Astrocyte (in vitro differentiated cells and primary cell): ENCODE results near the gene RNFT2. TPM values are rescaled to one million over a fixed set of nuclear protein-coding genes. Genes with fewer than 3 reads are reported as not detected.

Source experiments
- DNase-seq: peaks from one replicate; pipeline ENCODE4 v3.0.0-alpha.2; 2010; ENCODE audit warnings: low read depth
- FAIRE-seq: peaks from 2 replicates; lab custom pipeline; 2011; peaks lifted over from hg19 to GRCh38; lab: Jason Lieb, UNC
- H2AFZ ChIP-seq: 2 replicates; pipeline ENCODE4 v1.6.0; 2012; ENCODE audit warnings: low read depth, low read length, inconsistent platforms
- H3K27ac ChIP-seq: 2 replicates; pipeline ENCODE4 v1.5.1; 2011; ENCODE audit warnings: low read depth, low read length, inconsistent platforms
- H3K27me3 ChIP-seq: 2 replicates; pipeline ENCODE4 v1.6.0; 2011; ENCODE audit warnings: low read length, inconsistent platforms; ENCODE audit not compliant: insufficient read depth
- H3K36me3 ChIP-seq: 2 replicates; pipeline ENCODE4 v1.5.1; 2011; ENCODE audit warnings: low read length, inconsistent platforms; ENCODE audit not compliant: insufficient read depth
- H3K4me1 ChIP-seq: 2 replicates; pipeline ENCODE4 v1.5.1; 2011; ENCODE audit warnings: low read length, inconsistent platforms; ENCODE audit not compliant: insufficient read depth
- H3K4me2 ChIP-seq: 2 replicates; pipeline ENCODE4 v1.6.0; 2012; ENCODE audit warnings: low read length, inconsistent platforms
- H3K4me3 ChIP-seq: 2 replicates; pipeline ENCODE4 v1.5.1; 2011; ENCODE audit warnings: low read depth, mild to moderate bottlenecking, low read length, inconsistent platforms; ENCODE audit not compliant: insufficient read depth
- H3K79me2 ChIP-seq: 2 replicates; pipeline ENCODE4 v1.6.0; 2012; ENCODE audit warnings: mild to moderate bottlenecking, low read length, inconsistent platforms; ENCODE audit not compliant: insufficient read depth
- H3K9ac ChIP-seq: 2 replicates; pipeline ENCODE4 v1.6.0; 2012; ENCODE audit warnings: mild to moderate bottlenecking, low read length, inconsistent platforms
- H3K9me3 ChIP-seq: 2 replicates; pipeline ENCODE4 v1.5.1; 2012; ENCODE audit warnings: low read depth, mild to moderate bottlenecking, low read length, inconsistent platforms; ENCODE audit not compliant: insufficient read depth
- H4K20me1 ChIP-seq: 2 replicates; pipeline ENCODE4 v1.6.0; 2012; ENCODE audit warnings: low read length, inconsistent platforms; ENCODE audit not compliant: insufficient read depth
- H3K27ac Mint-ChIP-seq: one replicate; pipeline ENCODE4 v1.8.0; 2021; ENCODE audit warnings: mild to moderate bottlenecking, mixed read lengths; ENCODE audit not compliant: unreplicated experiment
- H3K27me3 Mint-ChIP-seq: one replicate; pipeline ENCODE4 v1.8.0; 2021; ENCODE audit warnings: low read depth, mixed read lengths; ENCODE audit not compliant: unreplicated experiment
- H3K36me3 Mint-ChIP-seq: one replicate; pipeline ENCODE4 v1.8.0; 2021; ENCODE audit warnings: low read depth, mixed read lengths; ENCODE audit not compliant: unreplicated experiment
- H3K4me1 Mint-ChIP-seq: one replicate; pipeline ENCODE4 v1.8.0; 2021; ENCODE audit warnings: low read depth, mixed read lengths; ENCODE audit not compliant: unreplicated experiment
- H3K4me3 Mint-ChIP-seq: one replicate; pipeline ENCODE4 v1.8.0; 2021; ENCODE audit warnings: mild to moderate bottlenecking, moderate library complexity, mixed read lengths; ENCODE audit not compliant: unreplicated experiment
- H3K9me3 Mint-ChIP-seq: one replicate; pipeline ENCODE4 v1.8.0; 2021; ENCODE audit warnings: mild to moderate bottlenecking, mixed read lengths; ENCODE audit not compliant: unreplicated experiment
- EZH2 ChIP-seq: IDR thresholded peaks from 2 replicates; pipeline ENCODE4 v1.6.1; 2012; ENCODE audit warnings: mild to moderate bottlenecking, low read length, inconsistent platforms; ENCODE audit not compliant: insufficient read depth
- total RNA-seq: library from RNA; stranded (reverse); gene quantifications from 2 replicates; pipeline ENCODE4 v1.2.1, GENCODE V29; 2021
- TF ChIP-seq, protein P1 (sequence below): IDR thresholded peaks from 2 replicates; pipeline ENCODE4 v1.5.1; 2011; ENCODE audit warnings: low read depth, mild to moderate bottlenecking, inconsistent platforms, low read length, moderate library complexity; ENCODE audit not compliant: insufficient read depth

The RNFT2 gene
- total RNA-seq, 1 donor from 2014 or later: 8.9 TPM

DNA sequence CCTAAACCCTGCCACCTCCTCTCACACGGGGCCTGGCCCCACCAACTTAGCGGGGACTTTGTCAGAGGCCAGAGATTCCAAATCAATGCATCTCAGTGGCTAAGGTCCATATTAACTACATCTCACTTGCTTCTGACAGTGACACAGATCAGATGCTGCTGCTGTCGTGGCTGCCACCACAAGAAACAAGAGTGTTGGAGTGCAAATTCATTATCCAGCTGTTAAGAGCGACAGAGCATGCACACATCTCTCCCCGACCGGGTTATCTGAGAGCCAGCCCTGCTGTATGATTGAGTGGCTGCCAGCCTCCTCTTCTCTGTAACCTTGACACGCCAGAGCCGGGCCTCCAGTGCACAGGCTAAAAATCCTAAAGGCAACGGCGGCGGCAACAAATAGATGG is 40.4 kb upstream of the RNFT2 start:
- TF ChIP-seq, protein P1, sequence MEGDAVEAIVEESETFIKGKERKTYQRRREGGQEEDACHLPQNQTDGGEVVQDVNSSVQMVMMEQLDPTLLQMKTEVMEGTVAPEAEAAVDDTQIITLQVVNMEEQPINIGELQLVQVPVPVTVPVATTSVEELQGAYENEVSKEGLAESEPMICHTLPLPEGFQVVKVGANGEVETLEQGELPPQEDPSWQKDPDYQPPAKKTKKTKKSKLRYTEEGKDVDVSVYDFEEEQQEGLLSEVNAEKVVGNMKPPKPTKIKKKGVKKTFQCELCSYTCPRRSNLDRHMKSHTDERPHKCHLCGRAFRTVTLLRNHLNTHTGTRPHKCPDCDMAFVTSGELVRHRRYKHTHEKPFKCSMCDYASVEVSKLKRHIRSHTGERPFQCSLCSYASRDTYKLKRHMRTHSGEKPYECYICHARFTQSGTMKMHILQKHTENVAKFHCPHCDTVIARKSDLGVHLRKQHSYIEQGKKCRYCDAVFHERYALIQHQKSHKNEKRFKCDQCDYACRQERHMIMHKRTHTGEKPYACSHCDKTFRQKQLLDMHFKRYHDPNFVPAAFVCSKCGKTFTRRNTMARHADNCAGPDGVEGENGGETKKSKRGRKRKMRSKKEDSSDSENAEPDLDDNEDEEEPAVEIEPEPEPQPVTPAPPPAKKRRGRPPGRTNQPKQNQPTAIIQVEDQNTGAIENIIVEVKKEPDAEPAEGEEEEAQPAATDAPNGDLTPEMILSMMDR: no peak
- TF ChIP-seq EZH2: no peak
- H3K27ac Mint-ChIP-seq: no peak overlapping the region
- H3K79me2 ChIP-seq: no peaks in the 10 kb centered on the region
- H3K4me3 Mint-ChIP-seq: no peak overlapping the region
- no peak overlapping the region for H3K9ac ChIP-seq
- H3K36me3 ChIP-seq: no peaks in the 10 kb centered on the region
- no peaks in the 10 kb centered on the region for H4K20me1 ChIP-seq
- FAIRE-seq: no peak
- H3K27me3 Mint-ChIP-seq: peaks cover 39% of the 10 kb centered on the region
- no peaks in the 10 kb centered on the region for H3K36me3 Mint-ChIP-seq
- H3K4me1 ChIP-seq: peaks cover 4% of the 10 kb centered on the region
- peaks cover 3% of the 10 kb centered on the region for H3K4me1 Mint-ChIP-seq
- no peak overlapping the region for H3K27ac ChIP-seq
- DNase-seq: no peak
- no peak overlapping the region for H2AFZ ChIP-seq
- no peaks in the 10 kb centered on the region for H3K9me3 Mint-ChIP-seq
- no peaks in the 10 kb centered on the region for H3K9me3 ChIP-seq
- H3K27me3 ChIP-seq: peaks cover 33% of the 10 kb centered on the region
- no peak overlapping the region for H3K4me2 ChIP-seq
- H3K4me3 ChIP-seq: no peak overlapping the region

DNA sequence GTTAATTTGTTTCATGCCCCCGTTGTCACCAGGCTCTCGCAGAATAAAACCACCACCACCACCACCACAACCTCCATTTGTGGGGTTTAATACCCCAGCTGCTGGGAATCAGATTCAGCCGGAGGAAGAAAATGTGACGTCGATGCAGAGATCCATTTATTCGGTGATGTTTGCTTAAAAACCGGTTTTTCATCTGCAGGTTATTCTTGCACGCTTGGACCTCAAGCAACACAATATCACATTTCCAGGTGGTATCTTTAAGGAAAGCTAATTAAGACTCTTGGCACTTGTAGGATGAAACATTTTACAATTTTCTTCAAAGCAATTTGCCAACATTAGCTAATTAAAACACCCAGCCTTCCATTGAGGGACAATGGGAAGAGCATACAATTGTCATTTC is 40.0 kb upstream of the RNFT2 start:
- Histone ChIP-seq H3K36me3 (no peaks in the 10 kb centered on the region), H4K20me1 (no peaks in the 10 kb centered on the region), H3K9me3 (no peaks in the 10 kb centered on the region), H3K4me3 (no peak overlapping the region), H3K9ac (no peak overlapping the region), H3K27ac (no peak overlapping the region), H3K79me2 (no peaks in the 10 kb centered on the region), H3K27me3 (peaks cover 29% of the 10 kb centered on the region), H3K4me1 (peaks cover 4% of the 10 kb centered on the region), H3K4me2 (no peak overlapping the region), H2AFZ (no peak overlapping the region)
- Mint-ChIP-seq H3K27ac (no peak overlapping the region), H3K36me3 (no peaks in the 10 kb centered on the region), H3K9me3 (no peaks in the 10 kb centered on the region), H3K4me3 (no peak overlapping the region), H3K27me3 (peaks cover 36% of the 10 kb centered on the region), H3K4me1 (peaks cover 3% of the 10 kb centered on the region)
- TF ChIP-seq, protein P1: no peak
- no peak for TF ChIP-seq EZH2
- no peak for FAIRE-seq
- DNase-seq: no peak

DNA sequence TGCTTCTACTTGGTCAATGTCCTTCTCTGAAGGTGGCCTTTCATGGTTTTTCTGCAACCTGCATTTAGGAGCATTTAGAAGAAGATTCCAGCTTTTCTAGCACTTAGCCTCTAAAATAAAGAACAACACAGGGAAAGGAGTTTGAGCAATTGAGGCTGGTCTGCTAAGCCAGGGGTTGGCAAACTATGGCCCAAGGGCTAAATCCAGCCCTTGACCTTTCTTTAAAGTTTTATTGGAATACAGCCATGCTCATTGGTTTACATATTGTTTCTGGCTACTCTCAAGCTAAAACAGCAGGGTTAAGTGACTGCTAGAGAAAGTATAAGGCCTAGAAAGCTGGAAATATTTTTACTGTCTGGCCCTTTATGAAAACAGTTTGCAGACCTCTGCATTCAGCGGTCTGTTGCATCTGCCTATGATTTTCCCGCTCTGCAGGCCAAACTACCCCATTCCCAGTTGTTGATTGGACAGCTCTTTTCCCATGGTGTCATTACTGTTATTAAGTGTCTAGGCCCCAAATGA is 39.5 kb upstream of the RNFT2 start:
- Histone ChIP-seq H3K4me1 (no peaks in the 10 kb centered on the region), H3K27me3 (peaks cover 24% of the 10 kb centered on the region), H3K9me3 (no peaks in the 10 kb centered on the region), H3K9ac (no peak overlapping the region), H3K27ac (no peak overlapping the region), H4K20me1 (no peaks in the 10 kb centered on the region), H3K4me3 (no peak overlapping the region), H3K4me2 (no peak overlapping the region), H3K36me3 (no peaks in the 10 kb centered on the region), H3K79me2 (no peaks in the 10 kb centered on the region), H2AFZ (no peak overlapping the region)
- FAIRE-seq (no peak), DNase-seq (no peak)
- H3K27ac Mint-ChIP-seq: no peak overlapping the region
- TF ChIP-seq EZH2: no peak
- TF ChIP-seq, protein P1: no peak
- no peak overlapping the region for H3K4me3 Mint-ChIP-seq
- H3K36me3 Mint-ChIP-seq: no peaks in the 10 kb centered on the region
- H3K27me3 Mint-ChIP-seq: peaks cover 31% of the 10 kb centered on the region
- no peaks in the 10 kb centered on the region for H3K4me1 Mint-ChIP-seq
- no peaks in the 10 kb centered on the region for H3K9me3 Mint-ChIP-seq
